ENCODE data around the gene CUL2. TPM values are rescaled to one million over a fixed set of nuclear protein-coding genes. Genes with fewer than 3 reads are reported as not detected.

Gene CUL2
- total and polyA plus RNA-seq, 10 of the 15 experiments (the other 5 are each of a cell fraction or from before 2014, with no cell fraction given): 11.9 to 56.5 (median 33.2) TPM

DNA sequence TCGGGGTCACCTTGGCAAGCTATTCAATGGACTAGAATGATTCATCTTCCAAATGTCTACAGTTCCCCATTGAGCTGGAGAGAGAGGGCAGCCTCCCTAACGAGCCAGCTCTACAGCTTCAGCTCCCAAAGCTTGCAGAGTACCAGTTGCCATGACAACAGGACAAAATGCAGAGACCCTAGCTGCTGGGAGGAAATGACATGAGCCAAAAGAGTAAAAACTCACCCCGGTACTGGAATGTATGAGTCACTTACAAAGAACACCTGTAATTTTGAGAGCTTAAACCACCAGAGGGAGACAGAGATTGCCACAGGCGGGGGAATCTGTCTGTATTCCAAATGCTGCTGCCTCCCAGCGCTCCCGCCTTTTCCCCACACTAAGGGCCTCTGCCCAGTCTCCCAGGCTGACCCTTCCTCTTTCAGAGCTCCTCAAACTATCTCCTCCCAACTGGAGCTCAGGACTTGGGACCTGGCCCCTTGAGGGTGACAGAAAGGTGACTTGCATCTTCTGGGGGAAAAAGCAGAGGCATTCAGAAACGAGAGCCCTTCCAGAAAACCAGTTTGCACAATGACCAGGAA, 95.5 kb downstream of the CUL2 start (continued):
- TF ChIP-seq NRF1 (conservative IDR thresholded peaks at IDR 0.05; ENCODE audit: low read depth, low read length) (no peak), POLR2AphosphoS5 (IDR thresholded peaks at IDR 0.05; ENCODE audit: low read length) (no peak), TCF3 (IDR thresholded peaks at IDR 0.05; ENCODE audit: borderline replicate concordance, insufficient read depth, low read depth, low read length) (peak; percentile 63; the same call in 1 of the 2 replicates), ETV6 (conservative IDR thresholded peaks at IDR 0.05 in 1 of 2, IDR thresholded peaks at IDR 0.05 in 1 of 2; ENCODE audit: borderline replicate concordance in 1 of 2, low read depth in 1 of 2) (no peak), PAX5 (IDR thresholded peaks at IDR 0.05; ENCODE audit: borderline replicate concordance, low read depth, low read length) (no peak), KLF5 (IDR thresholded peaks at IDR 0.05; ENCODE audit: partially characterized antibody) (no peak), BHLHE40 (IDR thresholded peaks at IDR 0.05; ENCODE audit: borderline replicate concordance in 1 of 2, low read depth in 2 of 2, low read length in 1 of 2) (no peak), NFYB (IDR thresholded peaks at IDR 0.05; ENCODE audit: insufficient read depth, low read depth, low read length) (no peak), EZH2 (IDR thresholded peaks at IDR 0.05; ENCODE audit: borderline replicate concordance, control insufficient read depth, low read depth, low read length) (no peak), RELA (IDR thresholded peaks at IDR 0.05; ENCODE audit: borderline replicate concordance, partially characterized antibody) (no peak), SMC3 (IDR thresholded peaks at IDR 0.05; ENCODE audit: borderline replicate concordance, low read length) (peak; percentile 58; the same call in 1 of the 2 replicates), YY1 (IDR thresholded peaks at IDR 0.05; ENCODE audit: low read depth, low read length) (no peak), MXI1 (IDR thresholded peaks at IDR 0.05; ENCODE audit: low read depth, low read length) (no peak), TCF7 (IDR thresholded peaks at IDR 0.05; ENCODE audit: borderline replicate concordance) (no peak), RFX5 (IDR thresholded peaks at IDR 0.05; ENCODE audit: low read depth, low read length) (0 out of 2 replicates have a peak, but pooled peaks have one; percentile 45), CBFB (IDR thresholded peaks at IDR 0.05; ENCODE audit: low read depth) (no peak), SMAD1 (IDR thresholded peaks at IDR 0.05; ENCODE audit: low read depth, partially characterized antibody) (no peak), SPI1 (IDR thresholded peaks at IDR 0.05; ENCODE audit: borderline replicate concordance, insufficient read depth, low read depth, low read length) (no peak), JUNB (IDR thresholded peaks at IDR 0.05) (peak; percentile 73), ZSCAN29 (IDR thresholded peaks at IDR 0.05) (no peak), CHD4 (IDR thresholded peaks at IDR 0.05) (no peak), NFXL1 (IDR thresholded peaks at IDR 0.05; ENCODE audit: borderline replicate concordance) (no peak)
- TF ChIP-seq, protein P1, sequence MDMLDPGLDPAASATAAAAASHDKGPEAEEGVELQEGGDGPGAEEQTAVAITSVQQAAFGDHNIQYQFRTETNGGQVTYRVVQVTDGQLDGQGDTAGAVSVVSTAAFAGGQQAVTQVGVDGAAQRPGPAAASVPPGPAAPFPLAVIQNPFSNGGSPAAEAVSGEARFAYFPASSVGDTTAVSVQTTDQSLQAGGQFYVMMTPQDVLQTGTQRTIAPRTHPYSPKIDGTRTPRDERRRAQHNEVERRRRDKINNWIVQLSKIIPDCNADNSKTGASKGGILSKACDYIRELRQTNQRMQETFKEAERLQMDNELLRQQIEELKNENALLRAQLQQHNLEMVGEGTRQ (IDR thresholded peaks at IDR 0.05; ENCODE audit: borderline replicate concordance, low read depth, low read length): no peak

Measured in GM12878 (cell line).